GM19099 (cell line): ENCODE results near the gene MATN3.

Source experiments
- POLR2A ChIP-seq: IDR thresholded peaks from 3 replicates; pipeline ENCODE4 v1.6.1; 2011; ENCODE audit warnings: low read depth; ENCODE audit not compliant: insufficient read length; ENCODE audit errors: extremely low read depth

MATN3 gene

GRCh38 chr2:19989667-19990415 is 22.6 kb downstream of the MATN3 start, which contains the start of gene WDR35:
TSS of gene WDR35 (minus strand) at chr2:19990105. CDS start at chr2:19990015, 90 bp downstream.
- peak; percentile 84 for TF ChIP-seq POLR2A

DNA sequence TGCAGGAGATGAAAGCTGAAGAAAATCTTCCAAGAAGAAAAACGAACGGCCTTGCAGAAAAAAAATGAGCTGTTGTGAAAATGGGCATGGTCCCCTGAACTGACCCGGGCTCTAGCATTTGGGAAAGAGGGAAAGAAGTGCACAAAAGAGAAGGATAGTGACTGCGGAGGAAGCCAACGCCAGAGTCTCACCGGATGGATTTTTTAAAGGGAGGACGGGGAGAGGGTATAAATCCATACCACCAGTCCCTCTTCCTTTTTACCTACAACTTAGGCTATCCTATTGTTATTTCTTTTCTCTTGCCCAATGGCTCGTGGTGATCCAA is 23.2 kb downstream of the MATN3 start:
- no peak for TF ChIP-seq POLR2A

- TF ChIP-seq POLR2A = no peak
Observed at GRCh38 chr2:19988600-19988999, 23.9 kb downstream of the MATN3 start.

- TF ChIP-seq POLR2A = no peak
Observed at GRCh38 chr2:19987936-19988335, 24.5 kb downstream of the MATN3 start.

GRCh38 chr2:19982268-19982667 is 30.2 kb downstream of the MATN3 start:
- no peak for TF ChIP-seq POLR2A

GRCh38 chr2:19979932-19980331 is 32.5 kb downstream of the MATN3 start:
- TF ChIP-seq POLR2A = no peak

DNA sequence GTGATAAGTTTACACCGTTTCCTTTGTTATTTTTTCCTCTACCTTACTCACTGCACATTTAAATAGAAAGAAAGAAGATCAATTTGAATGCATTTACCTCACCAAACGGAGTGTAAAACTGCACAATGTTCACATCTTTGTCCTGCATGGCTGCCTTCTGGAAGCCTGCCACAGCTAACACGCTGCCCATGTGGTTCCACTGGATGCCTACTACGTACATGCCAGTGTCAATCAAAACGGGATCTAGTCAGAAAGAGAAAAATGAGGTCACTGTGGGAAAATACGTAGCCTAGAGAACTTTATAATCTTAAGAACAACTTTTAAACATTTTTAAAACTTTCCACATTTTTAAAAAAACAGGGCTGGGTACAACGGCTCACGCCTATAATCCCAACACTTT is 39.0 kb downstream of the MATN3 start:
- TF ChIP-seq POLR2A = no peak

DNA sequence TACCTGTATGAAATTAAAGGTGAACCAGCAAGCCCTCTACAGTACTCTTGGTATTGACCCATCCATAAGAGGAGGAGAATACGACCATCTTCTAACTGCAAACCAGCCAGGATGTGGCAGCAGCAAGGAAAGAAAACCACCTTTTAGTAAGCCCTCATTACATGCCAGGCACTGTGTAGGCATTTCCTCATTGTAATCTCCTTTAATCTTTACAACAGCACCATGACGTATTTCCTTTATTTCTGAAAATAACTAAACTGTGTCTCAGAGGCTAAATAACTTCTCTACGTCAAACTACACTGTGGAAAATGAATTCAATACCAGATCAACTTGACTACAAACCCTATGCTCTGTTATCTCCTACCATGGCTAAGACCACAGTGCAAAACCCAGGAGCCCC is 40.8 kb downstream of the MATN3 start:
- no peak for TF ChIP-seq POLR2A

- TF ChIP-seq POLR2A = no peak
Observed at GRCh38 chr2:19963386-19963785, 49.1 kb downstream of the MATN3 start.

DNA sequence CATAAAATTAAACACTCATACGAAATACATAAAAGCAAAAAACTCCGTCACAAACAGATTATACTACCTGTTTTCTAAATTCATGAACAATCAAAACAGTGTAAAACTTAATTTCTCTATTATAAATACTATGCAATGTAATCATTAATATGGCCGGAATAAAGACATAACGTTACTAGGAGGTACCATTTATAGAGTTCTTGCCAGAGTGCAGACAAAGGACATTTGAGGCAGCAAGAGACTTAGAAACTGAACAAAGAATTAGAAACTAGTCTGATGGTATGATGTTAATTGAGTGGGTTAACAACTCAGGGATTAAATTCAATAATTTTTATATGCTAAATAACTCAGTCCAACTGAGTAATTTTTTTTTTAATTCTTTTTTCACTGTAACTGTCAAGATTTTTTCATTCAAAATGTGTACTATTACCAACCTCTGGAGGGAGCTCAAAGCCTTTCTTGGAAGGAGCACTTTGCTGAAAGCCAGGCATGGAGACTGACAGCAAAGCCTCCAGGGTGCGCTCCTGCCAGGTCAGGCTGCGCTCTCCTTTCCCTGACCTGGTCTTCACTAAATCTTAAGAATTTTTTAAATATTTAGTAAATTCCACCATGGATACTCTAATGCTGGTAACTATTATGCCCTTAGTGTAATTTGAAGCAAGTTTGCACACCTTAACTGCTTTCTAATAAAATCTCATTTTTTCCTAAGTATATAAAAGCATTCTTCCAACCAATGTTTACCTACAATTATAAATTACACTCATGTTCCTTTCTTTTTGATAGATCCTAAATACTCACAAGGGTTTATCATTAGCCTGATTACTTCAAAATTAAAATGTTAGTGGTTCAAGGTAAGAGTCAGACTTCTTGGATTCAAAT is 56.7 kb downstream of the MATN3 start:
- no peak for TF ChIP-seq POLR2A

- TF ChIP-seq POLR2A = no peak
Observed at GRCh38 chr2:19949071-19949470, 63.4 kb downstream of the MATN3 start.

DNA sequence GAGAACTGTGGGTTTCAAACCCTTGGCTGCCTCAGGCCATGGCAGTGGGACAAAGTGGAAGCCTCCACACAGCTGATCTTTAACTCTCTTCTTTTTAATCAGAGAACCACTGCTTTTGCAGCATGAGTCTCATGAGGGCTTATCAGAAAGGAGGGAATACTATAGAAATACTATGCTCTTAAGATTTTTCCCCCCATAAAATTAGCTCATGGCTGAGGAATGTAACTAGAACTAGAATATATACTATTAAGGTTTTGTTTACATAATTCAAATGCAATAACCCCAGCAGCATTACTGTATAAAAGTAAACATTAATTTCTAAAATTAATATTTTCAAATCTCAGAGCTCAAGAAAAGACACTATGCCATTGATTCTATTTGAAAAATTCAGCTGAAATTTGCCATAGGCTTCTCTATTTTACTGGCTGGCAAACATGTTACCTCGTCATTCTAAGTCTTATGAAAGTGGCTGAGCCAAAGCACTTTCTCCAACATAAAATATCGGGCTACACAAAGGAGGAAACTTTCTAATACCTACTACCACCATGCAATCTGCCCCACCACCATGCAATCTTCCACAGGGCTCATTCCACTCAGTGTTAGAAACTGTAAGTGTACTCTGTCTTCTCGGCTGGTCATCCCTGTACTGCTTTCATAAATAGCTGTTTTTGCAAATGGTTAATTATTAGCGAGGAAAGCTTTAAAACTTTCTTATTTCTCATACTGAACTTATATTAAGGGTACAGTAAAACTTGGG is 65.1 kb downstream of the MATN3 start:
- no peak for TF ChIP-seq POLR2A

DNA sequence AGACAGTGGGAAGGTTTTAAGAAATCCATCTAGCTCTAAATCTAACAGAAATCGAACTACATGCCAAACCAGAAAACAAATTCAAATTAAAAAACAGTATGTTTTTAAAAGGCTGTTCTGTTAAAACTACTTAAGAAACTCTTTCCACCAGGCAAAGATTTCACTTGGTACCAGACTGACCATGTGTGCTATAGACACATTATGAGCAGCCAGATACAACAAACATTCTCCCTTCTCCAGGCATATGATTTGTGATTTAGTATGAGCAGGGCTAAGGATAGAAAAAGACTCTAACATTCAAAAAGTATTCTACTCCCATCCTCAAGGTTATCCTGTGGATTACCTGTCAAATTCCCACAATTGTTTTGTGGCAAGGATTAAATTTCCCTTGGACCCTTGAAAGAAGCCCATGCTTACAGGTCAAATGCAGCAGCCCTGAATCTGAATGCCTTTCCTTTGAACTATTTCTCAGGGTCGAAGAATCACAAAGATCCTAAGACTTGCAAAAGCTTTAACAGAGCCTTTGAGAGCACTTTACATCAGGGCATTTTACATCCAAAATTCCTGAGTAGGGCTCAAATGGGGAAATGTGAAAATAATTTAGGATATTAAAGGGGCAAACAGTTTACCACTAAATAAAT is 68.1 kb downstream of the MATN3 start:
- no peak for TF ChIP-seq POLR2A

GRCh38 chr2:19943189-19943588 is 69.3 kb downstream of the MATN3 start:
- no peak for TF ChIP-seq POLR2A

DNA sequence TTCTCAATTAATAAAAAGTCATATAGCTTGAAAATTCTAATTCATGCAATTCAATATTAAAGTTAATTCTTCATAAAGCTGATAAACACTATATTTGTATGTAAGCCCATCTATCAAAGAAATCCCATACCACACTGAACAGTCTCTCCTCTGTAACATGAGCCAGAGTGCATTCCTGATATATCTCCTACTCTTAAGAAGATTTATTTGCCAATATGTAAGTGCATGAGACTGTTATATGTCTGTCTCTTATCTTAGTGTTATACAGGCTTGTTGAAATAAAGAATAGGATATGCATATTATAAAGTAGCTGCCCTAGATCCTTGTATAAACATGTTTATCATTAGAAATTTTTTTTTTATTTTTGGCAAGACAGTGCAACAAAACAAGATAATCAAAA is 70.3 kb downstream of the MATN3 start:
- no peak for TF ChIP-seq POLR2A
